ENCODE measurements around the gene EML6.

DNA sequence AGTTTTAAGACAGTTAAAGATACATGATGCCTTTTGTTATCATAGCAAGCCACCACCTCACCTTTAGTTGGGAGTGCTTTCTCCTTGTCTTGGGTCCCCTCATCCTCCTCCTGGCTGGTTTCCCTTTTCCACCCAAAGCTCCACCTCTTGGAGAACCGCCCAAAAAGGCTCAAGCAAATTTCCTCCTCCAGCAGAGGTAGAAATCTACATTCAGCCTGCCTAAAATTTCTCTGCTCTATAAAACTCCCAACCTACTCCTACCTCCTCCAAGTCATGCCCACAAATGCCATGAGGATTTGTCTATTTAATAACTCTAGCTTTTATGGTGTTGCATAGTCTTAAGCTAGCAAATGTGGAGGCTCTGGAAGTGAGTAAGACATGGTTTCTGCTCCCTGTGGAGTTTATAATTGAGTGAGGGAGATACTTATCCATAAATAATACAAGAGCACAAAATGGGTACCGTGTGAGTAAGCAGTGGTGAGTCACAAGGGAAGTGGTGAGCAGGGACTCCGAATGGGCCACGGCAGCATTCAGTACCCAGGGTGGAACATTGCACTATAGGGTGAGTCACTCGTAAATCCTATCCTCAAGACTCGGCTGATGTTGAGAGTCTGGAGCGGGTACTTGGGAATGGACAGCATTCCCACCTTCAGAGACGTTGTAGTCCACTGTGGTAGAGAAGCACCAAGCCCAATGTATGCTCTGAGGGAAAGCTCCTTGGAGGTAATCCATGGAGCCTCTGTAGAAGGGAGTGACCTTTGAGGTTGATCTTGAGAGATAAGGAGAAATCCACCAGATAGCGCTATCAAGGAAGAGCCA lies 180.5 kb downstream of the EML6 start:
- TF ChIP-seq, protein P1, sequence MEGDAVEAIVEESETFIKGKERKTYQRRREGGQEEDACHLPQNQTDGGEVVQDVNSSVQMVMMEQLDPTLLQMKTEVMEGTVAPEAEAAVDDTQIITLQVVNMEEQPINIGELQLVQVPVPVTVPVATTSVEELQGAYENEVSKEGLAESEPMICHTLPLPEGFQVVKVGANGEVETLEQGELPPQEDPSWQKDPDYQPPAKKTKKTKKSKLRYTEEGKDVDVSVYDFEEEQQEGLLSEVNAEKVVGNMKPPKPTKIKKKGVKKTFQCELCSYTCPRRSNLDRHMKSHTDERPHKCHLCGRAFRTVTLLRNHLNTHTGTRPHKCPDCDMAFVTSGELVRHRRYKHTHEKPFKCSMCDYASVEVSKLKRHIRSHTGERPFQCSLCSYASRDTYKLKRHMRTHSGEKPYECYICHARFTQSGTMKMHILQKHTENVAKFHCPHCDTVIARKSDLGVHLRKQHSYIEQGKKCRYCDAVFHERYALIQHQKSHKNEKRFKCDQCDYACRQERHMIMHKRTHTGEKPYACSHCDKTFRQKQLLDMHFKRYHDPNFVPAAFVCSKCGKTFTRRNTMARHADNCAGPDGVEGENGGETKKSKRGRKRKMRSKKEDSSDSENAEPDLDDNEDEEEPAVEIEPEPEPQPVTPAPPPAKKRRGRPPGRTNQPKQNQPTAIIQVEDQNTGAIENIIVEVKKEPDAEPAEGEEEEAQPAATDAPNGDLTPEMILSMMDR (IDR thresholded peaks at IDR 0.05): no peak
- no peak for TF ChIP-seq POLR2A (IDR thresholded peaks at IDR 0.05)
